HCT116 (cell line): ENCODE data around the gene OR12D2. TPM values are rescaled to one million over a fixed set of nuclear protein-coding genes. Genes with fewer than 3 reads are reported as not detected.

ENCODE experiments used
- ATAC-seq: fragments of 200-7000 bp; cut with Tn5 transposase; 2 replicates; pipeline ENCODE4 v1.9.1; 2020; ENCODE audit warnings: mild to moderate bottlenecking, moderate library complexity
- BruUV-seq: library from RNA; stranded (reverse); fragments of 400-500 nt; replicated peaks from 2 replicates; lab custom pipeline; 2021; lab: Mats Ljungman, UMichigan
- CTCF ChIA-PET: fragments of 300-600 bp; sonication (Branson Sonifier 250); formaldehyde crosslinking; loops from one replicate; lab custom pipeline; 2021; ENCODE audit warnings: antibody characterized with exemption; lab: Charles Lee
- POLR2A ChIA-PET: fragments of 300-600, 350-600 bp; sonication (Branson Sonifier 250); formaldehyde crosslinking; loops from one replicate; lab custom pipeline; 2021; ENCODE audit warnings: antibody characterized with exemption; lab: Charles Lee
- RAD21 ChIA-PET, 2 experiments: fragments of 300-600 bp; sonication (Branson Sonifier 250); formaldehyde crosslinking; loops; one replicate each; lab custom pipeline; 2023; ENCODE audit warnings: low total read pairs in 2 of 2; ENCODE audit not compliant: uncharacterized antibody in 2 of 2, unreplicated experiment in 2 of 2, low non-redundant PET in 1 of 2; lab: Charles Lee
- DNase-seq: peaks from one replicate; pipeline ENCODE4 v3.0.0-alpha.2; 2010; ENCODE audit warnings: low read depth, low spot score
- H2AFZ ChIP-seq: fragments of 200-600 bp; shearing (Covaris generic), sonication (generic); 2 replicates; pipeline ENCODE4 v1.6.1; 2017; ENCODE audit warnings: low read depth, mixed run types, mixed read lengths, antibody characterized with exemption, low read length; ENCODE audit not compliant: poor library complexity, severe bottlenecking
- H3K27ac ChIP-seq: 2 replicates; pipeline ENCODE4 v1.5.1; 2012; ENCODE audit warnings: low read depth, low read length
- H3K27me3 ChIP-seq: fragments of 200-600 bp; sonication (generic); 2 replicates; pipeline ENCODE4 v1.6.1; 2016; ENCODE audit warnings: mixed run types, low read length, mixed read lengths; ENCODE audit not compliant: insufficient read depth
- H3K36me3 ChIP-seq, 2 experiments: fragments of 200-500 bp in 1 of 2; fragments of 200-600 bp in 1 of 2; sonication (Bioruptor generic) in 1 of 2; sonication (generic) in 1 of 2; 2 replicates each; pipeline versions ENCODE4 v1.5.1 to v1.6.1; 2014 to 2016; ENCODE audit warnings: low read length in 2 of 2, inconsistent platforms in 1 of 2, mixed read lengths in 1 of 2, mixed run types in 1 of 2; ENCODE audit not compliant: insufficient read depth in 2 of 2, control insufficient read depth in 1 of 2
- H3K4me1 ChIP-seq, 2 experiments: fragments of 200-600 bp in 1 of 2; sonication (generic) in 1 of 2; 2 replicates each; pipeline versions ENCODE4 v1.5.1 to v1.6.1; 2012 to 2017; ENCODE audit warnings: low read length in 2 of 2, inconsistent platforms in 1 of 2, mild to moderate bottlenecking in 1 of 2, mixed read lengths in 1 of 2, mixed run types in 1 of 2, moderate library complexity in 1 of 2; ENCODE audit not compliant: insufficient read depth in 2 of 2, control insufficient read depth in 1 of 2
- H3K4me2 ChIP-seq: fragments of 200-600 bp; sonication (generic); 2 replicates; pipeline ENCODE4 v1.6.1; 2017; ENCODE audit warnings: mixed run types, low read length, mixed read lengths
- H3K4me3 ChIP-seq, 2 experiments: fragments of 200-600 bp in 1 of 2; sonication (generic) in 1 of 2; replicated peaks in 1 of 2; 2 replicates each; pipeline ENCODE4 v1.5.1; 2011 to 2016; ENCODE audit warnings: low read length in 2 of 2, control low read depth in 1 of 2, low read depth in 1 of 2, mild to moderate bottlenecking in 1 of 2, mixed read lengths in 1 of 2, mixed run types in 1 of 2
- H3K79me2 ChIP-seq: fragments of 200-600 bp; sonication (generic); 2 replicates; pipeline ENCODE4 v1.6.1; 2017; ENCODE audit warnings: mild to moderate bottlenecking, mixed run types, low read length, moderate library complexity, mixed read lengths; ENCODE audit not compliant: insufficient read depth
- H3K9ac ChIP-seq: fragments of 200-600 bp; sonication (generic); 2 replicates; pipeline ENCODE4 v1.6.1; 2016; ENCODE audit warnings: low read length, mixed read lengths
- H3K9me2 ChIP-seq: fragments of 200-600 bp; sonication (generic), shearing (Covaris generic); 2 replicates; pipeline ENCODE4 v1.6.1; 2017; ENCODE audit warnings: mixed run types, mild to moderate bottlenecking, moderate library complexity; ENCODE audit not compliant: insufficient read depth
- H3K9me3 ChIP-seq, 2 experiments: fragments of 200-500 bp in 1 of 2; fragments of 200-600 bp in 1 of 2; sonication (Bioruptor generic) in 1 of 2; sonication (generic) in 1 of 2; 2 replicates each; pipeline ENCODE4 v1.6.1; 2014 to 2017; ENCODE audit warnings: low read length in 2 of 2, mixed read lengths in 2 of 2, inconsistent platforms in 1 of 2, low read depth in 1 of 2, mild to moderate bottlenecking in 1 of 2, mixed run types in 1 of 2, moderate library complexity in 1 of 2; ENCODE audit not compliant: control insufficient read depth in 1 of 2, insufficient read depth in 1 of 2
- H4K20me1 ChIP-seq: fragments of 200-600 bp; sonication (generic), shearing (Covaris generic); 2 replicates; pipeline ENCODE4 v1.6.1; 2017; ENCODE audit warnings: mixed run types, mild to moderate bottlenecking, moderate library complexity; ENCODE audit not compliant: insufficient read depth
- CEBPB ChIP-seq: IDR thresholded peaks from 2 replicates; pipeline ENCODE4 v1.6.1; 2012; ENCODE audit warnings: low read depth
- CTCF ChIP-seq, 3 experiments: fragments of 200-600 bp in 1 of 3; sonication (generic) in 1 of 3; IDR thresholded peaks in 2 of 3; conservative IDR thresholded peaks in 1 of 3; 2 replicates each; pipeline ENCODE4 v1.5.1; 2012 to 2017; ENCODE audit warnings: low read depth in 2 of 3, low read length in 2 of 3, antibody characterized with exemption in 1 of 3, borderline replicate concordance in 1 of 3, control low read depth in 1 of 3, mild to moderate bottlenecking in 1 of 3, mixed read lengths in 1 of 3, mixed run types in 1 of 3, moderate library complexity in 1 of 3; ENCODE audit not compliant: insufficient read depth in 1 of 3
- SRF ChIP-seq: IDR thresholded peaks from 2 replicates; pipeline ENCODE4 v1.6.1; 2012; ENCODE audit warnings: low read depth
- ZBTB33 ChIP-seq: IDR thresholded peaks from 2 replicates; pipeline ENCODE4 v1.6.1; 2011; ENCODE audit warnings: mild to moderate bottlenecking, low read length, moderate library complexity; ENCODE audit not compliant: insufficient replicate concordance; ENCODE audit errors: extremely low read depth
- intact Hi-C: fragments of 100-400 bp; cut with micrococcal nuclease; formaldehyde crosslinking; loops from 2 replicates; pipeline ENCODE4 v1.10.0; 2022
- total RNA-seq: library from RNA; stranded (reverse); gene quantifications from one replicate; pipeline ENCODE4 v1.2.1, GENCODE V29; 2021; ENCODE audit not compliant: unreplicated experiment
- TF ChIP-seq, protein P1 (sequence below): IDR thresholded peaks from 2 replicates; pipeline ENCODE4 v1.6.1; 2012

OR12D2 gene
- total RNA-seq, 1 experiment from 2014 or later = not detected

- no peak overlapping the region for H3K4me3 ChIP-seq
- no peaks in the 10 kb centered on the region for H4K20me1 ChIP-seq
- BruUV-seq = no TSS peak
- RAD21 ChIA-PET = no interaction called here
- H3K27ac ChIP-seq = no peak overlapping the region
- no peak for DNase-seq
- no peaks in the 10 kb centered on the region for H3K9me2 ChIP-seq
- H3K4me1 ChIP-seq = no peaks in the 10 kb centered on the region
- H2AFZ ChIP-seq = no peak overlapping the region
- no peak for ATAC-seq
- no peak overlapping the region for H3K9ac ChIP-seq
- POLR2A ChIA-PET = no interaction called here
- no peaks in the 10 kb centered on the region for H3K9me3 ChIP-seq
- CTCF ChIA-PET = interaction anchor here (1.0 kb wide), 1 partner anchor 254 kb away, joined by 3 read pairs; no protein-coding TSS in a partner anchor
- no peaks in the 10 kb centered on the region for H3K36me3 ChIP-seq
- no peaks in the 10 kb centered on the region for H3K79me2 ChIP-seq
- no peaks in the 10 kb centered on the region for H3K27me3 ChIP-seq
- intact Hi-C loops = no loop called here
- TF ChIP-seq SRF (no peak), CEBPB (no peak), CTCF (IDR thresholded peaks at IDR 0.05 in 2 of 3, conservative IDR thresholded peaks at IDR 0.05 in 1 of 3; ENCODE audit: borderline replicate concordance in 1 of 3, insufficient read depth in 1 of 3, low read depth in 2 of 3, low read length in 2 of 3) (no peak), ZBTB33 (no peak)
- TF ChIP-seq, protein P1, sequence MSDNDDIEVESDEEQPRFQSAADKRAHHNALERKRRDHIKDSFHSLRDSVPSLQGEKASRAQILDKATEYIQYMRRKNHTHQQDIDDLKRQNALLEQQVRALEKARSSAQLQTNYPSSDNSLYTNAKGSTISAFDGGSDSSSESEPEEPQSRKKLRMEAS = no peak
- TF ChIP-seq, all 23 proteins: peak for 0
- no peak overlapping the region for H3K4me2 ChIP-seq
Measured at GRCh38 chr6:29399525-29399924, 4.1 kb downstream of the OR12D2 start.
